ENCODE data around the gene JPH4.

GRCh38 chr14:23572836-23573235 lies 5.8 kb downstream of the JPH4 start:
- no peak for TF ChIP-seq CTCF (optimal IDR thresholded peaks at IDR 0.05 in 1 of 3, IDR thresholded peaks at IDR 0.05 in 1 of 3, conservative IDR thresholded peaks at IDR 0.05 in 1 of 3; ENCODE audit: extremely low read depth in 1 of 3, insufficient read depth in 2 of 3, low read length in 3 of 3)
- TF ChIP-seq EZH2 (IDR thresholded peaks at IDR 0.05; ENCODE audit: low read length): no peak

All from keratinocyte (primary cell).